MM.1S (cell line): ENCODE data around the gene GJE1.
A peak's percentile ranks its signal among the peaks of the same experiment; 100 is the strongest.

ENCODE experiments used
- DNase-seq: peaks from one replicate; pipeline ENCODE4 v3.0.0-alpha.2; 2015
- H2AFZ ChIP-seq: fragments of 300-600 bp; sonication (generic); 2 replicates; pipeline ENCODE4 v1.6.0; 2016; ENCODE audit warnings: antibody characterized with exemption, low read length
- H3F3A ChIP-seq: fragments of 300-600 bp; sonication (generic); 2 replicates; pipeline ENCODE4 v1.6.1; 2016; ENCODE audit warnings: mild to moderate bottlenecking, antibody characterized with exemption, low read length, moderate library complexity, mixed read lengths; ENCODE audit not compliant: insufficient read depth
- H3K27ac ChIP-seq: fragments of 300-600 bp; sonication (generic); 2 replicates; pipeline ENCODE4 v1.5.1; 2016; ENCODE audit warnings: mild to moderate bottlenecking, low read length
- H3K27me3 ChIP-seq: fragments of 300-600 bp; sonication (generic); replicated peaks from 2 replicates; pipeline ENCODE4 v1.6.0; 2016; ENCODE audit warnings: low read length; ENCODE audit not compliant: insufficient read depth
- H3K36me3 ChIP-seq: fragments of 300-600 bp; sonication (generic); replicated peaks from 2 replicates; pipeline ENCODE4 v1.6.1; 2016; ENCODE audit warnings: mild to moderate bottlenecking, low read length, mixed read lengths; ENCODE audit not compliant: insufficient read depth
- H3K4me1 ChIP-seq: fragments of 300-600 bp; sonication (generic); 2 replicates; pipeline ENCODE4 v1.6.1; 2016; ENCODE audit warnings: low read length, mixed read lengths
- H3K4me2 ChIP-seq: fragments of 300-600 bp; sonication (generic); 2 replicates; pipeline ENCODE4 v1.6.0; 2016; ENCODE audit warnings: low read depth, low read length
- H3K4me3 ChIP-seq: fragments of 300-600 bp; sonication (generic); 2 replicates; pipeline ENCODE4 v1.5.1; 2016; ENCODE audit warnings: low read length, mixed read lengths
- H3K79me2 ChIP-seq: fragments of 300-600 bp; sonication (generic); 2 replicates; pipeline ENCODE4 v1.6.1; 2016; ENCODE audit warnings: mixed run types, low read length, mixed read lengths
- H3K9ac ChIP-seq: fragments of 300-600 bp; sonication (generic); 2 replicates; pipeline ENCODE4 v1.6.1; 2016; ENCODE audit warnings: low read length, mixed read lengths
- H3K9me2 ChIP-seq: fragments of 300-600 bp; sonication (generic); replicated peaks from 2 replicates; pipeline ENCODE4 v1.6.1; 2016; ENCODE audit warnings: mild to moderate bottlenecking, low read length, mixed read lengths; ENCODE audit not compliant: insufficient read depth
- H3K9me3 ChIP-seq: fragments of 300-600 bp; sonication (generic); replicated peaks from 2 replicates; pipeline ENCODE4 v1.6.1; 2016; ENCODE audit warnings: mild to moderate bottlenecking, low read length, mixed read lengths; ENCODE audit not compliant: insufficient read depth
- H4K20me1 ChIP-seq: fragments of 300-600 bp; sonication (generic); 2 replicates; pipeline ENCODE4 v1.6.1; 2016; ENCODE audit warnings: mild to moderate bottlenecking, low read length, moderate library complexity, mixed read lengths; ENCODE audit not compliant: insufficient read depth
- EZH2 ChIP-seq: fragments of 300-600 bp; sonication (generic); optimal IDR thresholded peaks from 2 replicates; pipeline ENCODE3; 2017; ENCODE audit warnings: low read depth, mild to moderate bottlenecking, antibody characterized with exemption, low read length, mixed read lengths
- EZH2phosphoT487 ChIP-seq: fragments of 300-600 bp; sonication (generic); IDR thresholded peaks from 2 replicates; pipeline ENCODE4 v1.6.1; 2018; ENCODE audit warnings: antibody characterized with exemption, low read length
- TF ChIP-seq, protein P1 (sequence below): fragments of 300-600 bp; sonication (generic); IDR thresholded peaks from 2 replicates; pipeline ENCODE4 v1.5.1; 2016; ENCODE audit warnings: antibody characterized with exemption, low read length, mixed read lengths

Gene GJE1

GRCh38 chr6:142146828-142147662, 14.3 kb downstream of the GJE1 start, which contains the start of the genes NMBR and VTA1:
TSS of gene NMBR (minus strand) at chr6:142147122. CDS start at chr6:142088658, 58,464 bp downstream.
TSS of gene VTA1 (plus strand) at chr6:142147263. CDS start at chr6:142147288, 25 bp downstream.
- Histone ChIP-seq H2AFZ (peak within 1 kb of the TSS; percentile 71), H3K36me3 (no peaks in the 10 kb centered on the region), H3K9me3 (no peaks in the 10 kb centered on the region), H4K20me1 (no peaks in the 10 kb centered on the region; the same call in 1 of the 2 replicates), H3F3A (no peaks in the 10 kb centered on the region), H3K27ac (peak within 1 kb of the TSS; percentile 32; the same call in 1 of the 2 replicates), H3K9me2 (no peaks in the 10 kb centered on the region), H3K9ac (peak within 1 kb of the TSS; percentile 67), H3K4me1 (peaks cover 9% of the 10 kb centered on the region), H3K79me2 (peaks cover 50% of the 10 kb centered on the region), H3K4me2 (peak within 1 kb of the TSS; percentile 72), H3K4me3 (peak within 1 kb of the TSS; percentile 87), H3K27me3 (no peaks in the 10 kb centered on the region)
- TF ChIP-seq, protein P1, sequence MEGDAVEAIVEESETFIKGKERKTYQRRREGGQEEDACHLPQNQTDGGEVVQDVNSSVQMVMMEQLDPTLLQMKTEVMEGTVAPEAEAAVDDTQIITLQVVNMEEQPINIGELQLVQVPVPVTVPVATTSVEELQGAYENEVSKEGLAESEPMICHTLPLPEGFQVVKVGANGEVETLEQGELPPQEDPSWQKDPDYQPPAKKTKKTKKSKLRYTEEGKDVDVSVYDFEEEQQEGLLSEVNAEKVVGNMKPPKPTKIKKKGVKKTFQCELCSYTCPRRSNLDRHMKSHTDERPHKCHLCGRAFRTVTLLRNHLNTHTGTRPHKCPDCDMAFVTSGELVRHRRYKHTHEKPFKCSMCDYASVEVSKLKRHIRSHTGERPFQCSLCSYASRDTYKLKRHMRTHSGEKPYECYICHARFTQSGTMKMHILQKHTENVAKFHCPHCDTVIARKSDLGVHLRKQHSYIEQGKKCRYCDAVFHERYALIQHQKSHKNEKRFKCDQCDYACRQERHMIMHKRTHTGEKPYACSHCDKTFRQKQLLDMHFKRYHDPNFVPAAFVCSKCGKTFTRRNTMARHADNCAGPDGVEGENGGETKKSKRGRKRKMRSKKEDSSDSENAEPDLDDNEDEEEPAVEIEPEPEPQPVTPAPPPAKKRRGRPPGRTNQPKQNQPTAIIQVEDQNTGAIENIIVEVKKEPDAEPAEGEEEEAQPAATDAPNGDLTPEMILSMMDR, result peak; percentile 86
- no peak for TF ChIP-seq EZH2phosphoT487
- TF ChIP-seq EZH2, result no peak
- peak; percentile 99 for DNase-seq

DNA sequence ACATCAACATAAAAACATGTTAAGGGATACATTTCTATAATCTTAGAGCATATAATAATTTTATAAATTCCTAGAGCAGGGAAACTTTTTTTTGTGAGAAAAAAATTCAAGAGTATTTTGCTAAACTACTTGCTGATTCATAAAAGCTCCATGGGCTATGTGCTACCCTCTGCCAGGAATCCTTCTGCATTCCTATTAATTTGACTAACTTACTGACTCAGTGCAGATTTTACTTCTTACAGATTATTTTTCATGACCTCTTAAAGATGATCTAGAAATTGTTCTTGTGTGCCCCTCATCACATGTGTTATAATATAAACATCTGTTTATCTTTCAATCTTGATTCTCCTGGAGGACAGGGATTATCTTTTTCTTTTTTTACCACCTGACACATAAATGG, 20.0 kb downstream of the GJE1 start:
- Histone ChIP-seq H3K9me2 (no peaks in the 10 kb centered on the region), H2AFZ (no peak overlapping the region), H3K9me3 (no peaks in the 10 kb centered on the region), H3K4me2 (no peak overlapping the region), H3K36me3 (no peaks in the 10 kb centered on the region), H3F3A (no peaks in the 10 kb centered on the region), H3K4me1 (peaks cover 9% of the 10 kb centered on the region), H3K27ac (no peak overlapping the region), H3K9ac (no peak overlapping the region), H3K4me3 (no peak overlapping the region), H3K79me2 (peaks cover 98% of the 10 kb centered on the region), H3K27me3 (no peaks in the 10 kb centered on the region), H4K20me1 (peaks cover 7% of the 10 kb centered on the region; the same call in 1 of the 2 replicates)
- no peak for DNase-seq
- TF ChIP-seq EZH2phosphoT487, result no peak
- TF ChIP-seq, protein P1, result no peak
- TF ChIP-seq EZH2, result no peak

GRCh38 chr6:142153196-142153595, 20.5 kb downstream of the GJE1 start:
- Histone ChIP-seq H3K79me2 (peaks cover 98% of the 10 kb centered on the region), H3K9ac (no peak overlapping the region), H2AFZ (no peak overlapping the region), H3F3A (no peaks in the 10 kb centered on the region), H3K27ac (no peak overlapping the region), H3K9me2 (no peaks in the 10 kb centered on the region), H3K36me3 (no peaks in the 10 kb centered on the region), H4K20me1 (peaks cover 7% of the 10 kb centered on the region; the same call in 1 of the 2 replicates), H3K27me3 (no peaks in the 10 kb centered on the region), H3K4me1 (peaks cover 6% of the 10 kb centered on the region), H3K4me3 (no peak overlapping the region), H3K9me3 (no peaks in the 10 kb centered on the region), H3K4me2 (no peak overlapping the region)
- TF ChIP-seq EZH2phosphoT487, result no peak
- TF ChIP-seq, protein P1, result no peak
- no peak for TF ChIP-seq EZH2
- DNase-seq, result no peak
